GM12864 (cell line): ENCODE measurements around the gene KCNQ1.

Experiments used
- DNase-seq: peaks from one replicate; pipeline ENCODE4 v3.0.0-alpha.2; 2011; ENCODE audit warnings: low read depth
- H3K4me3 ChIP-seq: 2 replicates; pipeline ENCODE4 v1.5.1; 2011; ENCODE audit warnings: mild to moderate bottlenecking, low read depth, low read length, control low read depth
- TF ChIP-seq, protein P1 (sequence below): IDR thresholded peaks from 2 replicates; pipeline ENCODE4 v1.5.1; 2011; ENCODE audit warnings: low read depth, mild to moderate bottlenecking, moderate library complexity, low read length, control low read depth, inconsistent platforms; ENCODE audit errors: missing control alignments

The KCNQ1 gene

GRCh38 chr11:2738551-2739431, 294.0 kb downstream of the KCNQ1 start:
- TF ChIP-seq, protein P1, sequence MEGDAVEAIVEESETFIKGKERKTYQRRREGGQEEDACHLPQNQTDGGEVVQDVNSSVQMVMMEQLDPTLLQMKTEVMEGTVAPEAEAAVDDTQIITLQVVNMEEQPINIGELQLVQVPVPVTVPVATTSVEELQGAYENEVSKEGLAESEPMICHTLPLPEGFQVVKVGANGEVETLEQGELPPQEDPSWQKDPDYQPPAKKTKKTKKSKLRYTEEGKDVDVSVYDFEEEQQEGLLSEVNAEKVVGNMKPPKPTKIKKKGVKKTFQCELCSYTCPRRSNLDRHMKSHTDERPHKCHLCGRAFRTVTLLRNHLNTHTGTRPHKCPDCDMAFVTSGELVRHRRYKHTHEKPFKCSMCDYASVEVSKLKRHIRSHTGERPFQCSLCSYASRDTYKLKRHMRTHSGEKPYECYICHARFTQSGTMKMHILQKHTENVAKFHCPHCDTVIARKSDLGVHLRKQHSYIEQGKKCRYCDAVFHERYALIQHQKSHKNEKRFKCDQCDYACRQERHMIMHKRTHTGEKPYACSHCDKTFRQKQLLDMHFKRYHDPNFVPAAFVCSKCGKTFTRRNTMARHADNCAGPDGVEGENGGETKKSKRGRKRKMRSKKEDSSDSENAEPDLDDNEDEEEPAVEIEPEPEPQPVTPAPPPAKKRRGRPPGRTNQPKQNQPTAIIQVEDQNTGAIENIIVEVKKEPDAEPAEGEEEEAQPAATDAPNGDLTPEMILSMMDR: no peak
- H3K4me3 ChIP-seq: no peak overlapping the region
- no peak for DNase-seq

- no peak for DNase-seq
- H3K4me3 ChIP-seq: no peak overlapping the region
- TF ChIP-seq, protein P1: no peak
Measured at GRCh38 chr11:2739531-2740274, 294.9 kb downstream of the KCNQ1 start.

DNA sequence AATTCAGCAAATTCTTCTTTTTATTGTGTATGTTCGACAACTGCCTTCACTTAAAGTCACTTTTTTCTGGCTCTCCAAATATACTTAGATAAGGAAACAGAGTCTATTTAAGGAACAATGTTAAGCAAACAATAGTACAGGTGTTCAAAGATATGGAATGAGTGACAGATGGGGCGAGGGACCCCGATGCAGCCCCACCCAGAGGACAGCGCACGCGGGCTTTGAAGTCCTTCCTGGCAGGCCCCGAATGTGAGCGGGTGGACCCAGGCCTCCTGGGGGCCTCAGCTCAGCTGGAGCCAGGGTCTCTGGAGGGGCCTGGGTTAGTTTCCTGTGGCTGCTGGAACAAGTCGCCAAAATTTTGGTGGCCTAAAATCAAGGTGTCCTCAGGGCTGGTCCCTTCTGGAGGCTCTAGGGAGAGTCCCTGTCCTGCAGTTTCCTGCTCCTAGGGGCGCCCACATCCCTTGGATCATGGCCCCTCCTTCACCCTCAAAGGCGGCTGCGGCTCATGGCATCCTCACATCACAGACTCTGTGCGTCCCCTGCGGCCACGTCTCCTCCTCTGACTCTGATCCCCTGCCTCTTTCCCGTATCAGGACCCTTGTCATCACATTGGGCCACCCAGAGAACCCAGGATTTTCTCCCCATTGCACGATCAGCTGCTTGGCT, 295.6 kb downstream of the KCNQ1 start:
- DNase-seq: no peak
- TF ChIP-seq, protein P1: no peak
- no peak overlapping the region for H3K4me3 ChIP-seq

DNA sequence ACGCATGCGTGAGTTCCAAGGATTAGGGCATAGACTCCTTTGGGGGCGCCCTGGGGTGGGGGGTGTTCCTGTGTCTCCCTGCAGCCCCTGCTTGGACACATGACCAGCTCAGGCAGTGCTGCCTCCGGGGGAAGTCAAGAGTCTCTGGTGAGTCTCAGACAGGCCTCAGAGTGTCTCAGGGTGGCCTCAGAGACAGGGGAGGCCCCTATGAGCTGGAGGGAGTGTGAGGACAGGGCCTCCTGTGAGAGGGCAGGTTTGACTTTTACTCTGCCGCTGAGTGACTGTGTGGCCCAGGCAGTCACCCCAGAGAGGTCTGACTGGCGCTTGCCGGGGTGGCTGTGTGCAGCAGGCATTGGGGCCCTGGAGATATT, 296.2 kb downstream of the KCNQ1 start:
- TF ChIP-seq, protein P1: no peak
- H3K4me3 ChIP-seq: no peak overlapping the region
- DNase-seq: no peak

DNA sequence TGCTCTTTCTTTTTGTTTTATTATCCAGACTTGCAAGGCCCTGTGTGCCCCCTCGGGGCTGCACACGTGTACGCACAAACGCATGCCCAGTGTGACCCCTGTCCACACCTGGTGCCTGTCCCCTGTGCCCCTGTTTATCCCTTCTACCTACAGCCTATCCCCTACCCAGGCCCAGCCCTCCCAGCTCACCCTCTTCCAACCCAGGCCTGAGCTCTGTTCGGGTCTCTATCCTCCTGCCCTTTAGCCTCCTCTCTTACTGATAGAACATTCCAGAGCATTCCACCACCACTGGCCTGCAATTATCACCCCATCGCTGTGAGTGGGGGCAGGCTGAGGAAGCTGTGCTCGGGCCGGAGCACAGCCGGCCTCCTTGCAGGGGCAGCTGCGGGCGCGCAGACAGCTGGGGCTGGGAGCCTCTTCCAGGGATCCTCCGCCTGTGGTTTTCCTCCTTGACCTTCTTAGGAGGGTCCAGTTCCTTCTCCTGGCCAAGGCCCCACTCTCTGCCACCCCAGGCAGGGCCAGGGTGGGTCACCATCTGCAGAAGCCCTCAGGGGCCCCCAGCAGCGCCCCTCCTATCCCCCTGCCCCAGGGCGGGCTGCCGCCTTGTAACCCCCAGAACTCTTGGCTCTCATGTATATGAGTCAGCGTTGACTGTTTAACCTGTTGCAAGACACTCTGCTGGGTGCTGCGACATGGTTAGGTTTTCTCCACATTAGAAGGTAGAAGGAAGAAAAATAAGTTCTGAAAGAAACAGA, 296.7 kb downstream of the KCNQ1 start:
- no peak for DNase-seq
- H3K4me3 ChIP-seq: no peak overlapping the region
- TF ChIP-seq, protein P1: no peak

DNA sequence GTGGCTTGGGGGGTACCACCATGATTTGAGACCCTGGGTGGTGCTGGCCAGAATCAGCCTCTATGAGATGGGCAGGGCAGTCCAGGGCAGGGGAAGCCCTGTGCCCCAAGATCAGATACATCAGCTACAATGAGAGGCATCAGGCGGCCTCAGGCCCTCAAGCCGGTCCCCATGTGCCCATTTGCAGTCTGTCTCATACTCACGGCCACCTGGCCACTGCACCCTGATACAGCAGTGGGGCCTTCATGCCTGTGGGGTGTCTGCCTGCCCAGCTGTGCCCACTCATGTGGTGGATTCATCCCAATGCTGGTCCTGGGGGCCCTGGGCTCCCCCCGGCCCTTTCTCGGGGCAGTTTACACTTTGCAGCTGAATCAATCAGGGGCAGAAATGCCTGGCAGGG, 297.4 kb downstream of the KCNQ1 start:
- TF ChIP-seq, protein P1: no peak
- H3K4me3 ChIP-seq: no peak overlapping the region
- no peak for DNase-seq
